GM21360 (cell line): ENCODE results near the gene RTRAF.

ENCODE experiments used
- ATAC-seq: cut with Tn5 transposase; IDR thresholded peaks from one replicate; pipeline ENCODE4 v1.9.1; 2021; ENCODE audit warnings: mild to moderate bottlenecking, moderate library complexity; ENCODE audit not compliant: unreplicated experiment

Gene RTRAF

DNA sequence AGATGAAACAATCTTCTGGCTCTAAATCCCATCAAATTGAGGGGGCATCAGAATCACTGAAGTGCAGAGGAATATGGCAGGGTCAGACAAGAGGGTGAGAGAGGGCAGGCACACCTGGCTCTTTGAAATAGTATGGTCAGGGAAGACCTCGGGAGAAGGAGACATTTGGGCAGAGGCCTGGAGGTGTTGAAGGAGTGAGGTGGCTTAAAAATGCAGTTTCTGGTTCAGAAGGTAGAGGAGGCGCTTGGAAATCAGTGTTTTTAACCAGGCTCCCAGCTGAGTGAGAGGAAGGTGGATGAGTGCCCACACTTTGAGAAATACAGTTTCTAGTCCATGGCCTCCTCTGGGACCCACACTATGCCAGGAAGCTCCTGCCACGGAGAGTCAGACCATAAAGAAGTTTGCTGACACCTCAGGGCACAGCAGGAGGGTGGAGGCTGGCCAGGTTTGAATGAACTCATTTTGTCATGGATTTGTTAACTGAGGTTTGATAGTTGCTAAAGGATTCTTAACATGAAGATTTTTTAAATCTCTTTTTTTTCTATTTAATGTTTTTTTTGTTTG lies 59.4 kb downstream of the RTRAF start:
- ATAC-seq: no peak

DNA sequence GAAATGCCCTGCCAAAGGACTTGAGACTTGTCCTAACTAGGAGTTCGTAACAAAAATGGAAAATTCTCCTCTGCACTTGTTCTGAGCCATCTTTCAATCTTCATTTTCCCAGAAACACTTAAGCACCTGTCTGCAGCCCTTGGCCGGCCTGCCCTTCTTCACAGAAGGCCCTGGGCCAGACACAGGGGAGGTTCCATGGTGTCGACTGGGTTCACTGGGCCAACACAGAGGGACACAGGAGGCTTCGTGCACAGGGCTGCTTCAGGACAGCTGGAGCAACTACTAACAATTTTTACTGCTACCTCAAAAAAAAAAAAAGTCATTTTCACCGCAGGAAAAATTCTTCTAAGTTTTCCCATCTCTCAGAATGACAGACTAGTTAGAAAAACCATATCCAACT lies 59.9 kb downstream of the RTRAF start:
- ATAC-seq: no peak

DNA sequence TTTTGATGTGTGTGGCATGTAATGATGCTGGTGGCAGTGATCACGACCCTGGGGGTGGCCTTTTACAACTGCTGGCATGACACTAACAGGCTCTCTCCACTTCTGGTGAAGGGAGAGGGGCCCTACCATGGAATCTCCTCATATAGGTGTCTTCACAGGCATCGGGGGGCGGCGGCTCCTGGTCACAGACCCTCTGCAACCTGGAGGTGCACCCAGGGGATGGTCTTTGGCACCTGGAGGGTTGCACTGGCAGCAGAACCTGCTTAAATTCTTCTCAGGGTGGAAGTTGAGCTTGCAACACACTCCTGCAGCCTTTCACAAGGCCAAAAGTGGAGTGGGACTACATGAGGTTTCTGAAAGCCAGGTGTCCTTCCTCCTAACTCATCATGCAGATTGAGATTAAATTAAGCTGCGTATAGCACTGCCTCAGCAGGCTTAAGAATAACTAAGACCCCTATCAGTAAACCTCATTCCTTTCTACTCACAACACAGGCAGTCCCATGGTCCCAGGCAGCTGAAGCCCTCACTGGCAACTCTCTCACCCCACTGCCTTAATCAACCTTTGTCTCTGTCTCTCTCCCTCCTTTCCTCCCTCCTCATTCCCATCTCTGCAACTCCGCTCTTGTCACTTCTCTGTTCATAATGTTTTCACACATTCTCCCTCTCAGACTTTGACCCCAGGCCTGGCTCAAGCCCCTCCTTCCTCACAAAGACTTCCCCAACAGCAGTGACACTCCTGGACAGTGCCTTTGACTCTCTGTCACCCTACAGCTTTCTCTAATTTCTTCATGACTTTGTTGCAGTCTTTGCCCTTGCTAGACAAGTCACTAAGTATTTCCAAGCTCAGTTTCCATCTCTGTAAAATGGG lies 60.6 kb downstream of the RTRAF start:
- ATAC-seq: no peak

DNA sequence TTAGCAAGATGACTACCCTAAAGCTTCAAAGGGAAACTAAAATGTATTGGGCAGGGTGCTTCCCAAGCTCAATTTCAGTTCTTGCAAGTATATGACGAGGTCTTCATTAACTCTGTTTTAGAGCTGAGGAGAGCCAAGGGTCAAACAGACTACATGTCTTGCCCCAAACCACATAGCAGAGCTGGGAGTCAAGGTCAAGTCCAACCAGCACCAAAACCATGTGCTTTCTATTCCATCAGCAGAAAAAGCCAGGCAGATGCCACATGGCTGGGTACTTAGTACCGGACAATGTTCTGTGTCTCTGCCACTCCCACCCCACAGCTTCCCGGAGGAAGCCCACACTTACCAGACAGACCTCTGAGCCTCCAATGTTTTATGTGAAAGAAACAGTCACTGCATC lies 61.9 kb downstream of the RTRAF start:
- ATAC-seq: no peak

DNA sequence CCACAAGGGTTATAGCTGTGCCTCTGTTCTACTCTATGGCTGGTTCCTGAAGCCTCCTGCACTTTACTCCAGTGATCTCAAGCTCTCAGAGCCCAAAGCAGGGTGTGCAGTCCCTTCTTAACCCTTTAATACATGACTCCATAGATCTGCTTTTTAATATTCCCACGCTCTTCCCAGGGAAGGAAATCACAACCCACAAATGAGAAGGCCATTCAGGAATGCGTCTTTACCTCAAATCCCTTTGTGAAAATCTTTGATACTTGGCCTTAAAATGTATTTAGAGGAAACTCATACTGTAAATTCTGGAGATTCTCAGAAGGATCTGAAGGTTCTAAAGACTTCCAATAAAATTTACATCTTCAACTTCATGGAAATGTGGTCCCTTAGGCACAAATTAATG lies 62.5 kb downstream of the RTRAF start:
- no peak for ATAC-seq

DNA sequence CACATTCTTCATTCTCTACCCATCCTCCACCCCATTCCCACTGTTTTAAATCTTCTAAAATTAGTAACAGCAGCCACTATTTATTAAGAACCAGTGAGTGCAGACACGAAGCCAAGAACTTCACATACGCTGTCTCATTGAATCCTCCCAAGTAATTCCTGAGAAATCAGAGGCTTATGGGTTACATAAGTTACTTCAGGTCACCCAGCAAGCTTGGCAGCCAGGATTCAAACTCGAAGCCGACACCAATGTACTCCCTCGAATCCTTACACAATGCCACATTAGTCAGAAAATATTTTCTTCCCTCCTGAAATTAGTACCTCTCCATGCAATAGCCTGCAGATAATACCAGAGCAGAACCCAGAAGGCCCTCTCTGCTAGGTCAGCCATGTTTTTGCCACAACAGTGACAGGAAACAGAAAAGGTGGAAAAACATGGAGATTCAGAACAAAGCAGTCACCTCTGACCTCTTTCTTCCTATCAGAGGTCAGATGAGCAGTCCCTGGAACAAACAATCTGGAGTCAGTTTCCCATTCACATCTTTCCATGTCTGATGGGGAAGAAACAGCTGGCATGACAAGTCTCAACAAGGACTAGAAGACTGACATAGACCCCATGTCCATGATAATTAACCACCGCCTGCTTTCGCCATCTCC lies 63.1 kb downstream of the RTRAF start:
- ATAC-seq: no peak

DNA sequence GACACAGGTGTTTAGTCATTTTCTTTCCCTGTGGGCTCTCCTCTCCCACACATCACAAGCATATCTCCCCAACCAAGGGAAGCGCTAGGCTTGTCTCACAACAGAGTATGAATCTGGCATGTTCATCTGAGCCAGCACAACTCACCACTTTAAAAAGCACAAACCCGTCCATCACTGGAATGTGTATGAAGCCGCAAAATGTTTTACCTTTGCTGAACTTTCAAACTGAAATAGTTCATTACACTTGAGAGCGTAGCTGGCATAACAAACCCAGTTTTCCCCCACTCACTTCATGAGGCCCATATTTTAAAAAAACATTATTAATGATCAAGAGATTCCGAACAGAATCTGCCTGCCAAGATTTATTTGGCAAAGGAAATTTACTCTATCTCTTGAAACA lies 63.7 kb downstream of the RTRAF start:
- no peak for ATAC-seq

DNA sequence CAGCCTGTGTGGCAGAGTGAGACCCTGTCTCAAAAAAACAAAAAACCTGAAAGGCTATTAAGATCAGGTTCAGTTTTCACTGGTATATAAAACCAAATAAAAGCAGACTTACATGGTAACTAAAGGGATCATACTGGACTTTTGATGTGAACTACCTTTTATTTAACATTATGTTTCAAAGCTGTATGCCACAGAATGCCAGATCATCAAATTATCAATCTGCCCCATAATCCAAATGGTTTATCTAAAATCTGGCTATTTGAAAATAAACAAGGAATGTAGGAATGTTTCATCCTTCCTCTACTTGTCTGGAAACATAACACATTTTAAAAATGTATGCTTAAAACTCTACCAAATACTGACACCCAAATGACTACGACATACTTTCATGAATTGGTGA lies 65.3 kb downstream of the RTRAF start:
- no peak for ATAC-seq

DNA sequence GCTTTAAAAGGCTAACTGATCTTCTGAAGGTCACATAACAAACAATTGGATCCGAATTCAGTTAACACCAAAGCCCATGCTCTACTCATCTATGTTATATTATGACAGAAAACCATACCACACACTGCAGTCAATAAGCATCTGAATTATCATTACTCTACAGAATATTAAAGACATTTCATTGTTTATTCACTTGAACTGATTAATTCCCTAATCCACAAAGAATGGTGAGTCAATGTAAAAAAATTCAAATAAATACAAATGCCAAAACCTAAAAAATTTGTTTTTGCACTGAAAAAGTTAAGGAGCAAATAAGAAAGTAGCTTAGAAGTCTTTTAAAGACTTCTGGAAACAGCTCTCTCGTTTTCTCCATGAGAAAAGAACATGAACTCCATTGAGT lies 65.8 kb downstream of the RTRAF start:
- no peak for ATAC-seq

DNA sequence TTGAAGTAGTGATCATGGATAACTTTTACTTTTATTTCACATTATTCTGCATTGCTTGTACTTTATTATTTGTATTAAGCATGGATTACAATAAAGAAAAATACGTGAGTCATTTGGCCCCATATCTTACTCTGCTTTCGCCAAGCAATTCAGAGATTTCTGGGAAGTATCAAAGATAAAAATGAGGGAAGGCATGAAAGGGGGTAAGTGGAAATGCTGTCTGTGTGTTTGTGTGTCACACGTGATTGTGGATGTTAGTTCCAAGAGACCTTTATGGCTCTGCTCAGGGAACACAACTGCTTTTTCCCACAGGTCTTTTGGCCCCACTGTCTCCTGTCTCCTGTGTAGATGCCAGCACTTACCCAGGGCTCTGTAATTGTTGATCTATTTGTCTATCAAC lies 69.0 kb downstream of the RTRAF start:
- no peak for ATAC-seq

DNA sequence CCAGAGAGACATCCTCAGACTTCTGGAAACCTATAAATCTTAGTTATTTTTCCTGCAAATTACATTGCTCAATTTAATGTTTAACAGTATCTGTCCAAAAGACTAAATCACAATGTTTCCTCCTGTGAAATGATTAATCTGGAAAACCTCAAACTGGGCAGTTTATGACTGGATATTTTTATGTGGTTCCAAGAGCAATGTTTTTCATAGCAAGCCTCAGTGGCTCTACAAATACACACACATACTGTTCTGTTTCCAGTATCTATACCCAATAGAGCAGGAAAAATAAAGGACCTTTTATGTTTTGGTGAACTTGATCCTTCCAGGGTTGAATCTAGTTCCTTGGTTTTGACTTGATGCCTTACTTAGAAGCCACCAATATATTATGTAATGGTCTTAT lies 70.3 kb downstream of the RTRAF start:
- no peak for ATAC-seq

DNA sequence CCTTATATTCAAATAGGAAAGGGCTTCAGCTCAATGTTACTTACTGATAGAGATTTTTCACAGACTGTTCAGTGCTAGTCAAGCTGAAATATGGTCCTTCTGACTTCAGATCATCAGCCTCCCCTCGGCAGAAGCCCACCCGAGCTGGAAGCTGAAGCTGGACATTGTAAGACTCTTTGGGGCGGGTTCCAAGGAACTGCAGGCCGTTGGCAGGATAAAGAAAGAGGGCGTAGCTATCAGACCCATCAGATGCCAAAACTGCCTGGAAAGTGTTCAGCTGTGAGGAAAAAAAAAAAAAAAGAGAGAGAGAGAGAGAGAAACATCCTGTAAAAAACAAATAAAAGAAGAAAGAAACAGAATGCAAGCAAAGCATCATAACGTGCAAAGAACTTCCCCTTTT lies 70.7 kb downstream of the RTRAF start:
- ATAC-seq: no peak
